CD4-positive, alpha-beta T cell treated with Interleukin-4 for 4 hours (primary cell): Measurements from ENCODE around the gene HIPK4.
"Not testable (repeated sequence)": the region's sequence is repeated elsewhere in the genome, so short reads cannot be mapped to it uniquely, and the experiment has no call there.

ENCODE experiments used
- DNase-seq: peaks from one replicate; pipeline ENCODE4 v3.0.0-alpha.2; 2020

Gene HIPK4, protein sequence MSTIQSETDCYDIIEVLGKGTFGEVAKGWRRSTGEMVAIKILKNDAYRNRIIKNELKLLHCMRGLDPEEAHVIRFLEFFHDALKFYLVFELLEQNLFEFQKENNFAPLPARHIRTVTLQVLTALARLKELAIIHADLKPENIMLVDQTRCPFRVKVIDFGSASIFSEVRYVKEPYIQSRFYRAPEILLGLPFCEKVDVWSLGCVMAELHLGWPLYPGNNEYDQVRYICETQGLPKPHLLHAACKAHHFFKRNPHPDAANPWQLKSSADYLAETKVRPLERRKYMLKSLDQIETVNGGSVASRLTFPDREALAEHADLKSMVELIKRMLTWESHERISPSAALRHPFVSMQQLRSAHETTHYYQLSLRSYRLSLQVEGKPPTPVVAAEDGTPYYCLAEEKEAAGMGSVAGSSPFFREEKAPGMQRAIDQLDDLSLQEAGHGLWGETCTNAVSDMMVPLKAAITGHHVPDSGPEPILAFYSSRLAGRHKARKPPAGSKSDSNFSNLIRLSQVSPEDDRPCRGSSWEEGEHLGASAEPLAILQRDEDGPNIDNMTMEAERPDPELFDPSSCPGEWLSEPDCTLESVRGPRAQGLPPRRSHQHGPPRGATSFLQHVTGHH

DNA sequence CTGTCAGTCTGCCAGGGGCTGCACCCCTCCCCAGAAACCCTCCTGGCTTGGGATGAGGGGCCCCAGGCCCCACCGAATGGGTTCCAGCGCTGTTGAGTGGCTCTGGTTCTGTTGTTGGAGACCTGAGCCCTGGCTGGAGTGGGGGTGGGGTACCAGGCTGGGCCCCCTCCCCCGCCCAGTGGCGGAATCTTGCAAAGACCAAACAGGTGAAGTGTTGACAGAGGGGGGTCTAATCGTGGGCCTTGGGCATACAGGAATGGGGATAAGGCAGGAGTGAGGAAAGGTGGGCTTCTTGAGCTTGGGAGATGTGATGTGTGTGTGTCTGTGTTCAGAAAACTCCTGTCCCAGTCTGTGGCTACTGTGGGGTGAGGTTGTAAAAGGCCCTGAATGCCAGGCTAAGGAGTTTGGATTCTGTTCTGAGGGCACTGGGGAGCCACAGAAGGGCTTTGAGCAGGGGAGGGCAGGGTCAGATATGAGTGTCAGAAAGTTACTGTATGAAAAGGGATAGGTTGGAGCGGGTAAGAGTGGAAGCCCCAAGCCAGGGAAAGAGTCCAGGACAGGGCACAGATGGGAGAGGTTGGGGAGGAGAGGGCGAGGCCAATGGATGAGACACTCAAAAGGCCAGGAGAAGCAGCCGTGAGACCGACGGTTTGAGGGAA, at the start of gene HIPK4:
TSS of gene HIPK4 (minus strand) at position 98 of the 659 bp plus-strand sequence. CDS start 279 bp downstream, outside the sequence.
- no peak for DNase-seq

DNA sequence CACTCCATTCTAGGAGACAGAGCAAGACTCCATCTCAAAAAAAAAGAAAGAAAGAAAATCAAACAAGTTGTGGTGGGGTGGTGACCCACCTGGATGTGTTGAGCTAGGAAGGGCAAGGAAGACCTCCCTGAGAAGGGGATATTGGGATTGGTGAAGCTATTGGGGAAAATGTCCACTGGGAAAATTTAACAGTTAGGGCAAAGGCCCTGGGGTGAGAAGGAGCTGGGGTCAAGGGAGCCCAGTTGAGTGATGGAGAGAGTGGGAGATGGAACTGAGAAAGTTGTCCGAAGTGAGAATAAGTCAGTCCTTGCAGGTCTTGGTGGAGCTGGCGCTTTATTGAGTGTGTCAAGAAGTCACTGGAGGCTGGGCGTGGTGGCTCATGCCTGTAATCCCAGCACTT, 48.3 kb upstream of the HIPK4 start:
- DNase-seq = no peak

DNA sequence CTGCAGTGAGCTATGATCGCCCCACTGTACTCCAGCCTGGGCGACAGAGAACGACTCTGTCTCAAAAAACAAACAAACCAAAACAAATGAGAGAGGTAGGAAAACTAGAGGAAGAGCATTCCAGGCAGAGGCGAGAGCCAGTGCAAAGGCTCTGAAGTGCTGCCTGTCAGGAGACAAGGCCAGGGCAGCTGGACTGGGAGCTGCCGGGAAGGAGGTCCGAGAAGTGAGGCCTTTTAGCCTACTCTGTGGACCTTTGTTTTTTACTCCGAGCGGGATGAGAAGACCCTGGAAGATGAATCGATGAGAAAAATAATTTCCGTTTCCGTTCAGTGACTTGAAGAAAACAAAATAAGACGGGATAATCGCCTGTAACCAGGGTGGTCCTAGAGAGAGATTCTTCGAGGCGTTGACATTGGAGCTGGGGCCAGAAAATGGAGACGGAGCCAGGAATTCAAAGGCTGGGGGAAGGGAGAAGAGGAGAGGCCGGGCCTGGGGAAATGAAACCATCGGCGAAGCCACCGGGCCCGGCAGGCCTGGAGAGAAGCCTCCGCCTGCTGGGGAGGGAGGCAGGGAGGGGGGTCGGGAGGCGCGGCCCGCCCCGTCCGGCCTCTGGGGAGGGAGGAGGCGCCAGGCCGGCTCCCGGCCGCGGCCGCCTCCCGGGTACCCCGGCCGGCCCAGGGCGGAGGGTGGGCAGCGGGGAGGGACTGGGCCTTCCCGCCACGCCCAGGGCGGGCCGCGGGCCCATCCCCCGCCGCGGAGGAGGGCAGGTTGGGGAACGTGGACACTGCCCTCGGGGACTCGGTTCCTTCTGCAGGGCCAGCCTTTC, 43.6 kb upstream of the HIPK4 start:
- DNase-seq = peak; percentile 33

DNA sequence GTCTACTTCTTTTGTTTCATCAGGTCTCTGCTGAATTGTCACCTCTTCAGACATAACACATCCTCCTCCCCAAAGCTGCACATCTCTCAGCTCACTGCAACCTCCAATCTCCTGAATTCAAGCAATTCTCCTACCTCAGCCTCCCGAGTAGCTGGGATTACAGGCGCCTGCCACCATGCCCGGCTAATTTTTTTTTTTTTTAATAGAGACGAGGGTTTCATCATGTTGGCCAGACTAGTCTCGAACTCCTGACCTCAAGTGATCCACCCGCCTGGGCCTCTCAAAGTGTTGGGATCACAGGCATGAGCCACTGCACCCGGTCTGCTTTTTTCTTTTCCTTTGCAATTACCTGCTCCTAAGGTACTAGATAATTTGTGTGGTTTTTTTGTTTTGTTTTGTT, 42.8 kb upstream of the HIPK4 start:
- not testable (repeated sequence) for DNase-seq

DNA sequence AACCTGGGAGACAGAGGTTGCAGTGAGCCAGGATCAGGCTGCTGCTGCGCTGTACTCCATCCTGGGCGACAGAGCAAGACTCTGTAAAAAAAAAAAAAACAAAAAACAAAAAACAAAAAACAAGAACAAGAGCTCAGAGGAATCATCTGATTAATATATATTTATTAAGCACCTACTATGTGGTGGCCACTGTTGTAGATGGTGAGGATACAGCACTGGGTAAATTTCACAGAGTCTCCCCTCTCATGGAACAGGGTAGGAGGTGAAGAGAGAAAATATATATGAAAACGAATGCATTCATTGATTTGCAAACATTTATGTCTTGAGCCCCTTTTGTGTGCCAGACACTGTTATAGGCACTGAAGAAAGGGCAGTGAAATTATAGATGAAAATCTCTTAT, 41.7 kb upstream of the HIPK4 start:
- no peak for DNase-seq

DNA sequence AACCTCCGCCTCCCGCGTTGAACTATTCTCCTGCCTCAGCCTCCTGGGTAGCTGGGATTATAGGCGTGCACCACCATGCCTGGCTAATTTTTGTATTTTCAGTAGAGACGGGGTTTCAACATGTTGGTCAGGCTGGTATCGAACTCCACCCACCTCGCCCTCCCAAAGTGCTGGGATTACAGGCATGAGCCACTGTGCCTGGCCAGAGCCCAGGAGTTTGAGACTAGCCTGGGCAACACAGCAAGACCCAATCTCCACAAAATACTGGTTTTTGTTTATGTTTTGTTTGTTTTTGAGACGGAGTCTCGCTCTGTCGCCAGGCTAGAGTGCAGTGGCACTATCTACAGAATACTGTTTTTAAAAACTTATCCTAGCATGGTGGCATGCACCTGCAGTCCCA, 40.3 kb upstream of the HIPK4 start:
- not testable (repeated sequence) for DNase-seq

DNA sequence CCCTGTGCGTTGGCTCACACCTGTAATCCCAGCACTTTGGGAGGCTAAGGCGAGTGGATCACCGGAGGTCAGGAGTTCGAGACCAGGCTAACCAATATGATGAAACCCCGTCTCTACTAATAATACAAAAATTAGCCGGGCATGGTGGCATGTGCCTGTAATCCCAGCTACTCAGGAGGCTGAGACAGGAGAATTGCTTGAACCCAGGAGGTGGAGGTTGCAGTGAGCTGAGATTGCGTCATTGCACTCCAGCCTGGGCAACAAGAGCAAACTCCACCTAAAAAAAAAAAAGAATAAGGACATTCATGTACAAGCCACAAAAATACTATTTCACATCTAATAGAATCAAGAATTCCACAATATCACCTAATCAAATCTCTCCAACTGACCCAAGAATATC, 38.2 kb upstream of the HIPK4 start:
- not testable (repeated sequence) for DNase-seq

DNA sequence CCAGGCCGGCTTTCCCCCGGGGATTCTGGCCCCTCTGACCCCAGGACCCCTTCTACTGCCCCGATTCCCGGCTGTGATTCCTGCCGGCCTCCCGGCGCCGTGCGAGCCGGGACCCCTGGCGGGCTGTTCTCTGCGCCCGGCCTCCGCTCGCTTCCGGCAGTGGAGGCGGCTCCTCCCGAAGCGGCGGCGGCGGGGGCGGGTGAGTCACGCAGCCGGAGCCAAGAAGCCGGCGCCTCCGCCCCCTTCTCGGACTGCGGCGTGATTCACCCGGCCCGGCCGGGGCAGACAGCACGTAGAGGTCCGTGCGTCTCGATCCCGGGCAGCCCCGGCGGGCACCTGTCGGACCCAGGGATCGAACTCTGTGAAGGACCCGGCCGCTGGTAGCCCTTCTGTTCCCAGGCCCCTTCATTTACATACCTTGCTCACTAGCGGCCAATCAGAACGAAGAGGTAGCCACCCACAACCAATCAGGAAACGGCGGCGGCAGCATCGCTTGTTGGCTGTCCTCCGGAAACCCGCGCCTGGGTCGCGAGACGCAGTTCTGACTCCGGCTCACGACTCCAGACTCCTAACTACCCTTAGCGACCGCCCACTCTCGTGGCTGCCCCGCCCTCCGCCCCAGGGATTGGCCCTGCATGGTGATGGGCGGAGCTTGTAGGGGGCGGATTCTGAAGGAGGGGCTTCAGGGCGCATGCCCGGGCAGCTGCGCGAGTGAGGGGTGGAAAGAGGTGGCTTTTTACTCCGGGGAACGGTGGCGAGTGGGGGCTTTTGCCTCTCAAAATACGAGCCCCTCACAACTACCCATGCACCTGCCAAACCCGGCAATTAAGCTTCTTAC, 35.7 kb upstream of the HIPK4 start, which contains the start of gene SERTAD1:
TSS of gene SERTAD1 (minus strand) at position 543 of the 838 bp plus-strand sequence. CDS start 2,446 bp downstream, outside the sequence.
- peak; percentile 99 for DNase-seq

DNA sequence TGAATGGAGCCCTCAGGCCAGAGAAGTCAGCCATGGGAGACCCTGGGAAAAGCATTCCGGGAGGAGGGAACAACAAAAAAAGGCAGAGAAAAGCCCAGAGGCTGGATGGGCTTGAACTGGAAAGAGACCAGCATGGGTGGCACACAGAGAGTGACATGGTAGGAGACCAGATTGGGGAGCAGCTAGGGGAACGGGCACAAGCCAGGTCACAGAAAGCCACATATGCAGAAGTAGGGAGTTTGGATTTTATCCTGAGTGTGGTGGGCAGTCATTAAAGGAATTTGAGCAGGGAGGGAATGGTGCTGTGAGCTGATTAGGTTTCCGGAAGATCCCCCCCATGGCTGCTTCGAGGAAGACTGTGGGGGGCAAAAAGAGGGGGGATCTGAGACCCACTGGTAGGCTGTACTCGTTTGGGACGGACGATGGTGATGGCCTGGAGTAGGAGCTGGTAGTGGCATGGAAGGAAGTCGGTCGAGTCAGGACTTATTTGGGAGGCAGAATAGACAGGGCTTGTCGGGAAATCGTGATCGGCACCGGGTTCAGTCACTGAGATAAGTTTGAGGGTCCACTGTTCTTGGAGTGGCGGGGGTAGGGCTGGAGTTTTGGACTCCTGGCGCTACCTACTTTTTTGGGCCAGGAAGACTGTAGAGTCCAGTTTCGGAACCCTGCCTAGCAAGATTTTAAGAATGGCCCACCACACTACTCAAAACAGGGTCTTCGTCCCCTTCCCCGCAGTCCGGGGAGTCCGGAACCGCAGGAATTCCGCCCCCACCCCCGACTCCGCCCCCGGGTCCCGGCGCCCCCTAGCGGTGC, 34.9 kb upstream of the HIPK4 start:
- DNase-seq = no peak

DNA sequence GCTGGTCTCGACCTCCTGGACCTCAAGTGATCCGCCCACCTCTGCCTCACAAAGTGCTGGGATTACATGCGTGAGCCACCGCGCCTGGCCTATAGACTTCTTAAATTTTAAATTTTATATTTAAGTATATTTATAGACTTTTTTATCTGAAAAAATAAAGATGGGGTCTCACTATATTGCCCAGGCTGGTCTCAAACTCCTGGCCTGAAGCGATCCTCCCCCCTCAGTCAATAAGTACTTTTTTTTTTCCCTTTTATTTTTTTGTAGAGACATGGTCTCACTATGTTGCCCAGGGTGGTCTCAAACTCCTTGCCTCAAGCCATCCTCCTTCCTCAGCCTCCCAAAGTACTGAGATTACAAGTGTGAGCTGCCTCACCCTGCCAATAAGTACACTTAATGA, 34.0 kb upstream of the HIPK4 start:
- DNase-seq = no peak

DNA sequence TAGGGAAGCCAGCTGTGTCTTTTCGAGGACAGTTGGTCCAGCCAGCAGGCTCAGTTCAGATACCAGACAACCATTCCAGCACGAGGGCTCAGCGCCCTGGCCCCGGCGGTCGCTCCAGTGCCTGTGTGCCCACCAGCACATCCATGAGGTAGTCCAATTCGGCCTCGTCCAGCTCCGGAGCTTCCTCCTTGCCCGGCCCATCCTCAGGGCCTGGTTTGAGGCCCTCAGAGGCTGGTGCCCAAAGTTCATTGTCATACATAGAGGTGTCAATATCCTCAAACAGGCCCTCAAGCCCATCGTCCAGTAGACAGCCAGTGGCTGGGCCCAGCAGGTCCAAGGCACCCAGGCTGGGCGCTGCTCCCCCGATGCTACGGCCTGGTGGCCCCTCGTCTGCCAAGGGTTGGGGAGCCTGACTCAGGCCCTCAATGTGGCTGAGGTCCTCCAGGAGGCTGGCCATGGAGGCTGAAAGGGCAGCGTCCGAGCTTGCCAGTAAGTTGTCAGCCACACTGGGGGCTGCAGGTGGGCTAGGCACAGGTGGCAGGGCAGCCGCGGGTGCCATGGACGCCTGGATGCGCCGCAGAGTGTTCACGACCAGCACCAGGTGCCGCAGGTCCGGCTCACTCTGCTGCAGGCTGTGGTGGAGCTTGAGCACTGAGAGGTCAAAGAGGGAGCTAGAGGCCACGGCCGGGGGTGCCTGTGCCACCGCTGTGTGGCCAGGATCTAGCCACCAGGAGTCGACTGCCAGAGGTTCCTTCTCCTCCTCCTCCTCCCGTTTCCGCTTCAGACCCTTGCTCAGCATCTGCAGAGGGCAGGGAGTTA, 33.0 kb upstream of the HIPK4 start:
- DNase-seq = no peak

DNA sequence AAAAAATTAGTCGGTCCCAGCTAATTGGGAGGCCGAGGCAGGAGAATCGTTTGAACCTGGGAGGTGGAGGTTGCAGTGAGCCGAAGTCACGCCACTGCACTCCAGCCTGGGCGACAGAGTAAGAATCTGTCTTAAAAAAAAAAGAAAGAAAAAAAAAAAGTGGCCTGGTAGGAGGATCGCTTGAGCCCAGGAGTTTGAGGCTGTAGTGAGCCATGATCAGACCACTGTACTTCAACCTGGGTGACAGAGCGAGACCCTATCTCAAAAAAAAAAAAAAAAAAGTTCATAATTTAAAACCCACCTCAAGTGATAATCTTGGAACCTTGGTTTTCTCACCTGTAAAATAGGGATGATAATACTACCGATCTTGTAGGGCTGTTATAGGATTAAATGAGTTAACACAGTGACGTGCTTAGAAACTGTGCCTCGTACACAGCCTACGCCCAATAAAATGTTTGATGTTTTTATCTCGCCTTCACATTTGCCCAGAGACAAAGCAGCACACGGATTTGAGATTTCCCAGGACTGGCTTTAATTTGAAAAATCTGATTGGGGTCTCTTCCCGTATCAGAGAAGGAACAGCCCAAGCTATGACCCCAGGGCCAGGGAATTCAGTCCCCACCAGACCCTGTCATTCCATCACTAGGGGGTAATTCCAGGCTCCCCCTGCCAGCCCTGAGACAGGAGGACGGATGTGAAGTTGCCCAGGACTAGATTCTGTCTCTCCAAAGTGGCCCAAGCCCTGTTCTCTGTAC, 32.2 kb upstream of the HIPK4 start:
- DNase-seq = no peak

DNA sequence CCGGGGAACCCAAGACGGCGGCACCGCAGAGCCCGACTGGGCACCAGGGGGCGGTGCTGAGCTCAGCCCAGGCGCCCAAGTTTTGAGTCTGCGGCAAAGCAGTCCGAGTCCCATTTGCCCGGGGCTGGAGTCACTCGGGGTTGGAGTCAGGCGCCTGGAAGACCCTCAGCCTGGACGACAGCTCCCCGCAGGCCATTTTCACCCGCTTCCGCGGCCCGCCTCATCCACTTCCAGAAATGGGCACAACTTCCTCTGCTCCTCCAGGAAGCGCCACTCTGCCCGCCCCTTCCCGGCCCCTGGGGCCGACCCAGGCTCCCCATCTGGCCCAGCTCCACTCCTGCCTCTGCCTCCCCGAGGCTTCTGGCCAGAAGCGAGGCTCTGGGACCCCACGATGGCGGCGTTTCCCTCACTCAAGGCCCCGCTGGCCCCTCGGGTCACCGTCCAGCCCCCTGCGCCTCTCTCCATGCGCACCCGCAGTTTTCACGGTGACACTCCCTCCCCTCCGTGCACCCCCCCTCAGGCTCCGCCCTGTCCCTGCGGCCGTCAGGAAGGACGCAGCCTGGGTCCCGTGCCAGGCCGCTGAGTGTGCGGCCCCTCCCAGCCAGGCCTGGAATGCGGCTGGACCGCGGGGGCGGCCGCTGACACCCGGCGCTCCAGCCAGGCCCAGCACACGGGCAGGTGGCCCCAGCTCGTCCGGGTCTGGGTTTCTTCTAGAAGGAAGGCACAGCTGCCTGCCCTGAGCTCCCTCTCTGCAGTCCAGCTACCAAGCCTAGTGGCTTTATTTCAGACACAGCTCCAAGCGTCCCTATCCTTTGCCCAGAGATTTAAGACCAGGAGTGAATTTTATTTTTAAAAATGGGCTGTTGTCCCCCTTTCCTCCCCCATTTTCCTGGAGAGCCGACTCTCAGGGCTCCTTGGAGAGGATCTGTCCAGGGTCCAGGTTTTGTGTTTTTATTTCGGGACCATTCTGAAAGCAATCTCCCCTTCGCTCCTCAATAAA, 31.1 kb upstream of the HIPK4 start:
- DNase-seq = peak; percentile 71

DNA sequence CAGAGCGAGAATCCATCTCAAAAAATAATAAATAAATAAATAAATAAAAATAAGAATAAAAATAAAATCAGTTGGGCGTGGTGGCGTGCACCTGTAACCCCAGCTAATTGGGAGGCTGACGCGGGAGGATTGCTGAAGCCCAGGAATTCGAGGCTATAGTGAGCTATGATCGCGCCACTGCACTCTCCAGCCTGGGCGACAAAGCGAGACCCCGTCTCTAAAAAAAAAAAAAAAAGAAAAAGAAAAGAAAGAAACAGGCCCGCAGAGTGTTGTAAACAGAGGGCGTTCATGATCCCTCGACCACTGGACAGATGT, 30.4 kb upstream of the HIPK4 start:
- no peak for DNase-seq

DNA sequence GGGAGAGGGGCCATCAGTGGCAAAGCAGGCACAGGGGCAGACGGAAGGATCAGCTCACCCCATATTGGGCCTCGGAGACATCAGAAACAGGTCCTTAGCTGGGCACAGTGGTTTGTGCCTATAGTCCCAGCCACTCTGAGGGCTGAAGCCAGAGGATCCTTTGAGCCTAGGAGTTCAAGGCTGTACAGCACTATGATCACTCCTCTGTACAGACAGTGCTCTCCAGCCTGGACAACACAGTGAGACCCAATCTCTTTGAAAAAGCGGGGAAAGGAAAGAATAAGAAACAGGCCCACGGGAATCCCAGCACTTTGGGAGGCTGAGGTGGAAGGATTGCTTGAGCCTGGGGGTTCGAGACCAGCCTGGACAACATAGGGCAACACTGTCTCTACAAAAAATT, 29.8 kb upstream of the HIPK4 start:
- DNase-seq = no peak

DNA sequence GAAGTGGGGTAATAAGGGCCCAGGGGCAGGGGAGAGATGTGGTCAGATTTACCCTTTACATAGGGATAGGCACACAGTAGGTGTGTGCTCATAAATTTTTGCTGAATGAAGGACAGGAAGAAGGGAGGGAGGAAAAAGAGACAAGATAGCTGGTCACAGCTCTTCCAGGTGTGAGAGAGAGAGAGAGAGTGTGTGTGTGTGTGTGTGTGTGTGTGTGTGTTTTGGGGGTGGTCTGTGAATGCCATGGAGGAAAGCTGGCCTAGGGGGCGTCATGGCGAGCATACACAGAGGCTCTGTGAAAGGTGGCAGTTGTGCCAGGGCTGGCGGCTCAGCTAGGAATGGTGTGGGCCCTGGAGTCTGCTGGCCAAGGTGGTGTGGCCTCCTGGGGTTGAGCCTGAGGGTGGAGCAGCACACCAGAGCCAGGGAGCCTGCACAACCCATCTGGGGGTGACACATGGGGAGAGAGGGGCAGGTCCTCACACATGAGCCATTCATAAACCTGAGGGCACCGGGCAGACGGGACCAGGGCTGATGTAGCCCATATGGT, 29.2 kb upstream of the HIPK4 start:
- no peak for DNase-seq

DNA sequence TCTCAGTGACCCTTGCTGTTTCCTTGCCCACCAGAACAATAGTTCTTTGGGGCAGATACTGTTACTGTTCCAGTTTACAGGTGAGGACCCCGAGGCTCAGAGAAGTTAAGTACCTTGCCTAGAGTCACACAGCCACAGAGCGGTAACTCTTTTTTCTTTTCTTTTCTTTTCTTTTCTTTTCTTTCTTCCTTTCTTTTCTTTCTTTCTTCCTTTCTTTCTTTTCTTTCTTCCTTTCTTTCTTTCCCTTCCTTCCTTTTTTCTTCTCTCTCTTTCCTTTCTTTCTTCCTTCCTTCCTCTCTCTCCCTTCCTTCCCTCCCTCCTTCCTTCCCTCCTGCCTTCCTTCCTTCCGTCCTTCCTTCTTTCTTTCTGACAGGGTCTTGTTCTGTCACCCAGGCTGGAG, 28.1 kb upstream of the HIPK4 start:
- no peak for DNase-seq

DNA sequence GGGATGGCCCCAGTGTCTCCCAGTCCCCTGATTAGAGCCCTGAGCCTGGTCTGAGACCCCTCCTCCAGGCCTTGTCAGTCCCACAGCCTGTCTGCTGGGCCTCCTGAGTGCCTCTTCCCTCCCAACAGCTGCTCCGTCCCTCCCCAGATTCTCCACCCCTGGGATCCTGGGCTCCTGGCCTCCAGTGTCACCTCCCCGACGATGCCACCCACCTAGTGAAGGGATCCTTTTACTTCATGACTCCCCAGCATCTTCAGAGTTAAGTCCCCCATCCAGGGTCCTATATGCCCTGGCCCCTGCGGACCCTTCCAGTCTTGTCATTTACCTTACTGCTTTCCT, 27.6 kb upstream of the HIPK4 start:
- no peak for DNase-seq
